T47D (cell line): ENCODE results near the gene CDK4.
"Not testable (repeated sequence)": the region's sequence is repeated elsewhere in the genome, so short reads cannot be mapped to it uniquely, and the experiment has no call there.

Experiments used
- DNase-seq, 2 experiments: peaks; one replicate each; pipeline versions ENCODE4 v3.0.0 to v3.0.0-alpha.2; 2011 to 2012; ENCODE audit warnings: low read depth in 1 of 2, low spot score in 1 of 2
- JUND ChIP-seq: IDR thresholded peaks from 2 replicates; pipeline ENCODE4 v1.6.1; 2012; ENCODE audit warnings: low read depth
- in situ Hi-C: cut with HindIII; loops from 2 replicates; pipeline ENCODE4 v1.10.0; 2016; ENCODE audit warnings: low sequenced_read_pairs, low pct_unique_long_range_greater_than_20kb

CDK4 gene

GRCh38 chr12:57730336-57731067 lies 21.6 kb downstream of the CDK4 start:
- no peak for TF ChIP-seq JUND
- in situ Hi-C loops, result no loop called here
- DNase-seq, result no peak

- no peak for TF ChIP-seq JUND
- in situ Hi-C loops, result no loop called here
- no peak for DNase-seq
Observed at GRCh38 chr12:57729321-57729844, 22.7 kb downstream of the CDK4 start.

- TF ChIP-seq JUND, result no peak
- in situ Hi-C loops, result no loop called here
- DNase-seq, result peak in 1 of 2 experiments; percentile 72
Observed at GRCh38 chr12:57727758-57728395, 24.2 kb downstream of the CDK4 start.

GRCh38 chr12:57726884-57727757 lies 25.0 kb downstream of the CDK4 start:
- DNase-seq, result peak in 1 of 2 experiments; percentile 81
- in situ Hi-C loops, result no loop called here
- TF ChIP-seq JUND, result no peak

- no peak for TF ChIP-seq JUND
- DNase-seq, result peak; percentile 90 to 96
- in situ Hi-C loops, result no loop called here
Observed at GRCh38 chr12:57726151-57726883, 25.8 kb downstream of the CDK4 start.

GRCh38 chr12:57725851-57726150 lies 26.3 kb downstream of the CDK4 start:
- in situ Hi-C loops, result no loop called here
- TF ChIP-seq JUND, result no peak
- DNase-seq, result no peak

- in situ Hi-C loops, result no loop called here
- no peak for DNase-seq
- TF ChIP-seq JUND, result no peak
Observed at GRCh38 chr12:57724936-57725740, 27.0 kb downstream of the CDK4 start.

GRCh38 chr12:57724003-57724935 lies 27.8 kb downstream of the CDK4 start:
- no peak for TF ChIP-seq JUND
- in situ Hi-C loops, result no loop called here
- DNase-seq, result no peak

GRCh38 chr12:57723630-57723962 lies 28.5 kb downstream of the CDK4 start:
- in situ Hi-C loops, result no loop called here
- no peak for TF ChIP-seq JUND
- DNase-seq, result no peak

- no peak for TF ChIP-seq JUND
- DNase-seq, result no peak
Observed at GRCh38 chr12:57722716-57723629, 29.1 kb downstream of the CDK4 start.

GRCh38 chr12:57721846-57722608 lies 30.1 kb downstream of the CDK4 start:
- DNase-seq, in situ Hi-C loops: not testable (repeated sequence)

More at GRCh38 chr12:57722716-57723629, 29.1 kb downstream of the CDK4 start:
- in situ Hi-C loops, result no loop called here
